GM06990 (cell line): ENCODE results near the gene CALML4.
"Not testable (repeated sequence)": the region's sequence is repeated elsewhere in the genome, so short reads cannot be mapped to it uniquely, and the experiment has no call there.

ENCODE experiments used
- DNase-seq: peaks from one replicate; pipeline ENCODE4 v3.0.0-alpha.2; 2011; ENCODE audit not compliant: insufficient read length; ENCODE audit errors: extremely low read depth
- H3K27me3 ChIP-seq: replicated peaks from 2 replicates; pipeline ENCODE4 v1.6.0; 2011; ENCODE audit warnings: low read length; ENCODE audit not compliant: control insufficient read depth, insufficient read depth
- H3K36me3 ChIP-seq: 2 replicates; pipeline ENCODE4 v1.5.1; 2011; ENCODE audit warnings: low read length; ENCODE audit not compliant: control insufficient read depth, insufficient read depth
- H3K4me3 ChIP-seq: replicated peaks from 2 replicates; pipeline ENCODE4 v1.5.1; 2011; ENCODE audit warnings: low read depth, mild to moderate bottlenecking, control low read depth, low read length
- TF ChIP-seq, protein P1 (sequence below): IDR thresholded peaks from 2 replicates; pipeline ENCODE4 v1.5.1; 2011; ENCODE audit warnings: low read length, control low read depth, mild to moderate bottlenecking, inconsistent platforms; ENCODE audit not compliant: insufficient read depth, poor library complexity, severe bottlenecking

The CALML4 gene

DNA sequence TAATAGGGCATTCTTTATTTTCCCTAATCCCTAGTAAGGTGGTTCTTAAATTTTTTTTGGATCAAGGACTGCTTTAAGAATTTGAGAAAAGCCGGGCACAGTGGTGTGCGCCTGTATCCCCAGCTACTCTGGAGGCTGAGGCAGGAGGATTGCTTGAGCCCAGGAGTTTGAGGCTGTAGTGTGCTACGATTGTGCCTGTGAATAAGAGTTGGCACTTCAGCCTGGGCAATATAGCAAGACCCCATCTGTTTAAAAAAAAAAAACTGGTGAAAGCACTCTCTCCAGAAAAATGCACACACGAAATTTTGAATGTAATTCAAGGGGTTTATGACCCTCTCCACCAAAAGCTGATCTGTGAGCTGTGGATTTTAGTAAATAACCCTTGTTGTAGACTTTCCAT, 32.0 kb downstream of the CALML4 start:
- Histone ChIP-seq H3K36me3 (peaks cover 6% of the 10 kb centered on the region), H3K4me3 (no peak overlapping the region), H3K27me3 (no peaks in the 10 kb centered on the region)
- TF ChIP-seq, protein P1, sequence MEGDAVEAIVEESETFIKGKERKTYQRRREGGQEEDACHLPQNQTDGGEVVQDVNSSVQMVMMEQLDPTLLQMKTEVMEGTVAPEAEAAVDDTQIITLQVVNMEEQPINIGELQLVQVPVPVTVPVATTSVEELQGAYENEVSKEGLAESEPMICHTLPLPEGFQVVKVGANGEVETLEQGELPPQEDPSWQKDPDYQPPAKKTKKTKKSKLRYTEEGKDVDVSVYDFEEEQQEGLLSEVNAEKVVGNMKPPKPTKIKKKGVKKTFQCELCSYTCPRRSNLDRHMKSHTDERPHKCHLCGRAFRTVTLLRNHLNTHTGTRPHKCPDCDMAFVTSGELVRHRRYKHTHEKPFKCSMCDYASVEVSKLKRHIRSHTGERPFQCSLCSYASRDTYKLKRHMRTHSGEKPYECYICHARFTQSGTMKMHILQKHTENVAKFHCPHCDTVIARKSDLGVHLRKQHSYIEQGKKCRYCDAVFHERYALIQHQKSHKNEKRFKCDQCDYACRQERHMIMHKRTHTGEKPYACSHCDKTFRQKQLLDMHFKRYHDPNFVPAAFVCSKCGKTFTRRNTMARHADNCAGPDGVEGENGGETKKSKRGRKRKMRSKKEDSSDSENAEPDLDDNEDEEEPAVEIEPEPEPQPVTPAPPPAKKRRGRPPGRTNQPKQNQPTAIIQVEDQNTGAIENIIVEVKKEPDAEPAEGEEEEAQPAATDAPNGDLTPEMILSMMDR, result no peak
- no peak for DNase-seq

DNA sequence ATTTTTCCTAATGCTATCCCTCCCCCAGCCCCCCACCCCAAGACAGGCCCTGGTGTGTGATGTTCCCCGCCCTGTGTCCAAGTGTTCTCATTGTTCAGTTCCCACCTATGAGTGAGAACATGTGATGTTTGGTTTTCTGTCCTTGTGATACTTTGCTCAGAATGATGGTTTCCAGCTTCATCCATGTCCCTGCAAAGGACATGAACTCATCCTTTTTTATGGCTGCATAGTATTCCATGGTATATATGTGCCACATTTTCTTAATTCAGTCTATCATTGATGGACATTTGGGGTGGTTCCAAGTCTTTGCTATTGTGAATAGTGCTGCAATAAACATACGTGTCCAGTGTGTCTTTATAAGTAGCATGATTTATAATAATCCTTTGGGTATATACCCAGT, 33.1 kb downstream of the CALML4 start:
- not testable (repeated sequence) for H3K36me3 ChIP-seq, H3K4me3 ChIP-seq, DNase-seq, H3K27me3 ChIP-seq

DNA sequence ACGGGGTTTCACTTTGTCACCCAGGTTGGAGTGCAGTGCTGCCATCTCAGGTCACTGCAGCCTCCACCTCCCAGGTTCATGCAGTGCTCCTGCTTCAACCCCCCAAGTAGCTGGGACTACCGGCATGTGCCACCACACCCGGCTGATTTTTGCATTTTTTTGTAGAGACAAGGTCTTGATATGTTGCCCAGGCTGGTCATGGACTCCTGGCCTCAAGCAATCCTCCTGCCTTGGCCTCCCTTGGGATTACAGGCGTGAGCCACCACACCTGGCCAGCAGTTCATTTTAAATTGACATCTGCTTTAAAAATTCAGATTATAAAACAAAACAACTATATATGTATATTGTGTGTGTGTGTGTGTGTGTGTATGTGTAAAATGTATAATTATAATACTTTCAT, 38.3 kb downstream of the CALML4 start:
- H3K36me3 ChIP-seq, result peaks cover 3% of the 10 kb centered on the region; the same call in 1 of the 2 replicates
- DNase-seq, result no peak
- H3K4me3 ChIP-seq, result no peak overlapping the region
- TF ChIP-seq, protein P1, result no peak
- no peaks in the 10 kb centered on the region for H3K27me3 ChIP-seq

DNA sequence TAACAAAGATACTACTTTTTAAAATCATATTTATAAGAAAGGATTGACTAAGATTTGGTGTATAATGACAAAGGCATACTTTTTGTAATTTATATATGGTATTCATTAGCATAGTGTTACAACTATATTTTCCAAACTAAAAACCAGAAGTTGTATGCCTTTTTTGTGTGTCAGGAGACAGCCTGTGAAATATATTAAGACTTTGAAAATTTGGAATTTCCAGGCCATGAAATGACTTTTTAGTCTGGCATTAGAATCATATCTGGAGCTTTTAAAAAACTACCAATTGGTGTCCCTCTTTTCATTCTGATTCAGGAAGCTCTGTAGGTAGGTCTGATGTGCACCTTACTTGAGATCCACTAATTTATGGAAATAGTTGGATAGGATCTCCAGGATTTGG, 41.9 kb downstream of the CALML4 start:
- H3K4me3 ChIP-seq, result no peak overlapping the region
- peaks cover 5% of the 10 kb centered on the region; the same call in 1 of the 2 replicates for H3K36me3 ChIP-seq
- no peak for DNase-seq
- TF ChIP-seq, protein P1, result no peak
- no peaks in the 10 kb centered on the region for H3K27me3 ChIP-seq

DNA sequence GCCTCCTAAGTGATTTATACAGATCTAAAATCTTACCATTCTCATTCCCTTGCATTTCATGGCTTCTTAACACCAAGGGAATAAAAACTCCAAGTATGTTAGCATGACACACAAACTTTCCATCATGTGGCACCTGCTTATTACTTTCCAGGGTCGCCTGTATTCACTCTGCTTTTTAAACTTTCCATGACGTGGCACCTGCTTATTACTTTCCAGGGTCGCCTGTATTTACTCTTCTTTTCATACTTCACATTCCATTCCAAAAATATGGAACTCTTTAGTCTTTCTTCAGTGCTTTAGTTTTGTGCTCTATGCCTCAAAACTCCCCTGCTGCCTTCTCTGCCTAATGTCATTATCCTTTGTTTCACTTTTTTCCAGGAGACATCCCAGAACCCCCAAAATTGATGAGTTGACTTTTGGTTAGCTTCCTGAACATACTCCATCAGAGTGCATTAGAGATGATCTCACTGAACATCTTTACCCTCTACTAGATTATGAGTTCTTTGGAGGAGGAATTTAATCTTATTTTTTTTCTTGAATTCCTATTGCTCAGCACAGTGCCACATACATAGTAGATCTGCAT, 47.0 kb downstream of the CALML4 start:
- Histone ChIP-seq H3K4me3 (no peak overlapping the region), H3K27me3 (no peaks in the 10 kb centered on the region), H3K36me3 (peaks cover 5% of the 10 kb centered on the region)
- TF ChIP-seq, protein P1, result no peak
- DNase-seq, result no peak

DNA sequence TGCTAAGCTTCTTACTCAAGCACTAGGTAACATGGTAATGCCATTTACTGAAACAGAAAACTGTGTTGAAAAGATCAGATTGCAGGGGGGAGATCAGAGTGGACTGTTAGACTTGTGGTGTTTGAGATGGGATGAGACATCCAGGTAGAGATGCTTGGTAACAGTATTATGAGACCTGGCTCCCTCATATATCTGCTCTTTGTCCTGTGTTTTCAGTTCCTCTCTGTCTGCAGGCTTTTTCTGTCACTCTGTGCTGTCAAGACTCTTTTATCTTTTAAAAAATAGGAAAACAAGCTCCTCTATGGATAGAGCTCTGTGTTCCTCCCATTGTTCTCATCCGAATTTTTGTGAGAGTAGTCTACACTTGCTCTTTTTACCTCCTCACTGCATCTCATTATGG, 48.1 kb downstream of the CALML4 start:
- Histone ChIP-seq H3K36me3 (peaks cover 2% of the 10 kb centered on the region), H3K27me3 (no peaks in the 10 kb centered on the region), H3K4me3 (no peak overlapping the region)
- no peak for DNase-seq
- TF ChIP-seq, protein P1, result no peak
